Measurements from ENCODE around the gene SLC10A7. TPM values are rescaled to one million over a fixed set of nuclear protein-coding genes. Genes with fewer than 3 reads are reported as not detected.

The SLC10A7 gene
- total and polyA plus RNA-seq, 10 of the 15 experiments (the other 5 are each of a cell fraction or from before 2014, with no cell fraction given) = 4.6 to 23.7 (median 15.6) TPM

GRCh38 chr4:146275370-146275769, 246.4 kb downstream of the SLC10A7 start (continued):
- TF ChIP-seq, protein P1, sequence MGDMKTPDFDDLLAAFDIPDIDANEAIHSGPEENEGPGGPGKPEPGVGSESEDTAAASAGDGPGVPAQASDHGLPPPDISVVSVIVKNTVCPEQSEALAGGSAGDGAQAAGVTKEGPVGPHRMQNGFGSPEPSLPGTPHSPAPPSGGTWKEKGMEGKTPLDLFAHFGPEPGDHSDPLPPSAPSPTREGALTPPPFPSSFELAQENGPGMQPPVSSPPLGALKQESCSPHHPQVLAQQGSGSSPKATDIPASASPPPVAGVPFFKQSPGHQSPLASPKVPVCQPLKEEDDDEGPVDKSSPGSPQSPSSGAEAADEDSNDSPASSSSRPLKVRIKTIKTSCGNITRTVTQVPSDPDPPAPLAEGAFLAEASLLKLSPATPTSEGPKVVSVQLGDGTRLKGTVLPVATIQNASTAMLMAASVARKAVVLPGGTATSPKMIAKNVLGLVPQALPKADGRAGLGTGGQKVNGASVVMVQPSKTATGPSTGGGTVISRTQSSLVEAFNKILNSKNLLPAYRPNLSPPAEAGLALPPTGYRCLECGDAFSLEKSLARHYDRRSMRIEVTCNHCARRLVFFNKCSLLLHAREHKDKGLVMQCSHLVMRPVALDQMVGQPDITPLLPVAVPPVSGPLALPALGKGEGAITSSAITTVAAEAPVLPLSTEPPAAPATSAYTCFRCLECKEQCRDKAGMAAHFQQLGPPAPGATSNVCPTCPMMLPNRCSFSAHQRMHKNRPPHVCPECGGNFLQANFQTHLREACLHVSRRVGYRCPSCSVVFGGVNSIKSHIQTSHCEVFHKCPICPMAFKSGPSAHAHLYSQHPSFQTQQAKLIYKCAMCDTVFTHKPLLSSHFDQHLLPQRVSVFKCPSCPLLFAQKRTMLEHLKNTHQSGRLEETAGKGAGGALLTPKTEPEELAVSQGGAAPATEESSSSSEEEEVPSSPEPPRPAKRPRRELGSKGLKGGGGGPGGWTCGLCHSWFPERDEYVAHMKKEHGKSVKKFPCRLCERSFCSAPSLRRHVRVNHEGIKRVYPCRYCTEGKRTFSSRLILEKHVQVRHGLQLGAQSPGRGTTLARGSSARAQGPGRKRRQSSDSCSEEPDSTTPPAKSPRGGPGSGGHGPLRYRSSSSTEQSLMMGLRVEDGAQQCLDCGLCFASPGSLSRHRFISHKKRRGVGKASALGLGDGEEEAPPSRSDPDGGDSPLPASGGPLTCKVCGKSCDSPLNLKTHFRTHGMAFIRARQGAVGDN (IDR thresholded peaks at IDR 0.05) = peak; percentile 66; the same call in 1 of the 2 replicates
- TF ChIP-seq TCF7 (IDR thresholded peaks at IDR 0.05; ENCODE audit: borderline replicate concordance) (no peak), IKZF1 (conservative IDR thresholded peaks at IDR 0.05) (peak; percentile 31; the same call in 1 of the 2 replicates), MEF2B (IDR thresholded peaks at IDR 0.05; ENCODE audit: partially characterized antibody, poor library complexity, severe bottlenecking) (no peak), USF1 (IDR thresholded peaks at IDR 0.05; ENCODE audit: borderline replicate concordance, extremely low read length, insufficient read depth, low read depth, low read length) (no peak), RELA (IDR thresholded peaks at IDR 0.05; ENCODE audit: borderline replicate concordance, partially characterized antibody) (no peak), RAD51 (IDR thresholded peaks at IDR 0.05) (peak; percentile 87), ZBTB11 (CRISPR knock-in tag; IDR thresholded peaks at IDR 0.05) (no peak), EGR1 (IDR thresholded peaks at IDR 0.05; ENCODE audit: borderline replicate concordance in 1 of 2, low read depth in 2 of 2, low read length in 2 of 2) (no peak)
- TF ChIP-seq, protein P2, sequence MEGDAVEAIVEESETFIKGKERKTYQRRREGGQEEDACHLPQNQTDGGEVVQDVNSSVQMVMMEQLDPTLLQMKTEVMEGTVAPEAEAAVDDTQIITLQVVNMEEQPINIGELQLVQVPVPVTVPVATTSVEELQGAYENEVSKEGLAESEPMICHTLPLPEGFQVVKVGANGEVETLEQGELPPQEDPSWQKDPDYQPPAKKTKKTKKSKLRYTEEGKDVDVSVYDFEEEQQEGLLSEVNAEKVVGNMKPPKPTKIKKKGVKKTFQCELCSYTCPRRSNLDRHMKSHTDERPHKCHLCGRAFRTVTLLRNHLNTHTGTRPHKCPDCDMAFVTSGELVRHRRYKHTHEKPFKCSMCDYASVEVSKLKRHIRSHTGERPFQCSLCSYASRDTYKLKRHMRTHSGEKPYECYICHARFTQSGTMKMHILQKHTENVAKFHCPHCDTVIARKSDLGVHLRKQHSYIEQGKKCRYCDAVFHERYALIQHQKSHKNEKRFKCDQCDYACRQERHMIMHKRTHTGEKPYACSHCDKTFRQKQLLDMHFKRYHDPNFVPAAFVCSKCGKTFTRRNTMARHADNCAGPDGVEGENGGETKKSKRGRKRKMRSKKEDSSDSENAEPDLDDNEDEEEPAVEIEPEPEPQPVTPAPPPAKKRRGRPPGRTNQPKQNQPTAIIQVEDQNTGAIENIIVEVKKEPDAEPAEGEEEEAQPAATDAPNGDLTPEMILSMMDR (IDR thresholded peaks at IDR 0.05 in 2 of 3, conservative IDR thresholded peaks at IDR 0.05 in 1 of 3; ENCODE audit: control insufficient read depth in 2 of 3, extremely low read depth in 1 of 3, insufficient read depth in 1 of 3, low read depth in 3 of 3, low read length in 3 of 3) = no peak
- TF ChIP-seq, protein P3, sequence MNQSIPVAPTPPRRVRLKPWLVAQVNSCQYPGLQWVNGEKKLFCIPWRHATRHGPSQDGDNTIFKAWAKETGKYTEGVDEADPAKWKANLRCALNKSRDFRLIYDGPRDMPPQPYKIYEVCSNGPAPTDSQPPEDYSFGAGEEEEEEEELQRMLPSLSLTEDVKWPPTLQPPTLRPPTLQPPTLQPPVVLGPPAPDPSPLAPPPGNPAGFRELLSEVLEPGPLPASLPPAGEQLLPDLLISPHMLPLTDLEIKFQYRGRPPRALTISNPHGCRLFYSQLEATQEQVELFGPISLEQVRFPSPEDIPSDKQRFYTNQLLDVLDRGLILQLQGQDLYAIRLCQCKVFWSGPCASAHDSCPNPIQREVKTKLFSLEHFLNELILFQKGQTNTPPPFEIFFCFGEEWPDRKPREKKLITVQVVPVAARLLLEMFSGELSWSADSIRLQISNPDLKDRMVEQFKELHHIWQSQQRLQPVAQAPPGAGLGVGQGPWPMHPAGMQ (IDR thresholded peaks at IDR 0.05; ENCODE audit: borderline replicate concordance) = no peak
- TF ChIP-seq, protein P4, sequence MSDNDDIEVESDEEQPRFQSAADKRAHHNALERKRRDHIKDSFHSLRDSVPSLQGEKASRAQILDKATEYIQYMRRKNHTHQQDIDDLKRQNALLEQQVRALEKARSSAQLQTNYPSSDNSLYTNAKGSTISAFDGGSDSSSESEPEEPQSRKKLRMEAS (IDR thresholded peaks at IDR 0.05; ENCODE audit: low read depth, low read length) = no peak
